HG02885 (cell line): ENCODE results near the gene DAZAP1.
"Not testable (repeated sequence)": the region's sequence is repeated elsewhere in the genome, so short reads cannot be mapped to it uniquely, and the experiment has no call there.

Experiments used
- ATAC-seq: cut with Tn5 transposase; IDR thresholded peaks from one replicate; pipeline ENCODE4 v1.9.1; 2021; ENCODE audit warnings: mild to moderate bottlenecking; ENCODE audit not compliant: unreplicated experiment, poor library complexity

Gene DAZAP1

DNA sequence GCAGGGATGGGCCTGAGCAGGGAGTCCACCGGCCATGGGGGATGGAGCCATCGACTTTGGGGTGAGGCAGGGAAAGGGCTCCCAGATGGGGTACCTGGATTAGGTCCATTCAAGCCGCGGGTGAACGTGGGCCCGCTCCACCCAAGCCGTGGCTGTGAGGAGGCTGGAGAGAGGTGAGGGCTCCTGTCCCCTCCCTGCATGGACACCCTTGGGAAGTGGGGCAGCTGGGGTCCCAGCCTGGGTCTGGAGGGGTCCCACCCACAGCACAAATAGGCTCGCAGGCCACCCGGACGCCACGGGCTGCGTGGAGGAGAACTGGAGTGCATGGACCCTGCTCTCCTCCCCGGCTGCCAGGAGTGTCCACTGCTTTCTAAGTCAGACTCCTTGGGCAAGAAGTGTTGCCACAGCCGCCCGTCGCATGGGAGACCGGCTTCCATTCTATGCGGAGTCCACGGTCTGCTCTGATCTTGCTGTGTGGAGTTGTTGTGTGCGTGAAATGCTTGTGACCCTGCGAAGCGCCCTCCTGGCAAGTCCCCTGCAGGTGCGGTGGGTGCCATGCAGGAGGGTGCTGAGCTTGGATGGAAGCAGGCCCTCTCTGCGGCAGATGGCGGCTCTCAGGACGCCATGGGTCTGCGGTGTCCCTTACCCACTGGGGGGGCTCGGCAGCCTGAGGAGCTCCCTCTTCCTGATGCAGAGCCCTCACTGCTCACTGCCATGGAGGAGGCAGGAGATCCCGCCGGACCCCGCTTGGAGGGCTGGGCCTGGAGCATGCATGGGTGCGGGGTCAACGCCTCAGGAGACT is 2.0 kb downstream of the DAZAP1 start:
- no peak for ATAC-seq

DNA sequence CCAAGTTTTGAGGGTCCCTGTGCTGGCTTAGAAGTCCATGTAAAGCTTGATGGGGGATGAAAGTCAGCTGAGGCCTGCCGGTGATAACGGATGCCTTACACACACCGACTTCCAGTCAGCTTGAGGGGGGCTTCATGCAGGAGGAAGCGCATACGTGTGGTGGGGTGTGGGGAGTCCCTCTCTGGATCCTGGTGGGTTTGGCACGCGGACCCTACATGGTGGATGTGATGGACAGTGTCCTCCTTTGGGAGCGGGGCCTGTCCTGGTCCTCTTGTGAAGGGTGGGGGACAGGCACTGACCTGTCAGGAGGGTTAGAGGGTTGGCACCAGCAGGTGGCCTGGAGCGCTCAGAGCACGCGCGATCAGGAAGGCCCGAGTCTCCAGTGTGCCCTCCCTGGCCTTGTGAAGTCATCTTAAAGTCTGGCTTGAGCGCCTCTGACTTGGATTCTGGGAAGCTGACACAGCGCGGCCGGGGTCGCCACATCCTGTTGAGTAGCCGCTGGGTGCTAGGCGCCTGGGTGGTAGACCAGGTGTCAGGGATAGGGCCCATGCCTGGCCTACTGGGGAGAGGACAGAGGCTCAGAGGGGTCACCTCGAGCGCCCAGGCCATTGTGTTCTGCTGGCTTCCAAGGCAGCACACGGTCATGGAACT is 2.9 kb downstream of the DAZAP1 start:
- ATAC-seq, result no peak

DNA sequence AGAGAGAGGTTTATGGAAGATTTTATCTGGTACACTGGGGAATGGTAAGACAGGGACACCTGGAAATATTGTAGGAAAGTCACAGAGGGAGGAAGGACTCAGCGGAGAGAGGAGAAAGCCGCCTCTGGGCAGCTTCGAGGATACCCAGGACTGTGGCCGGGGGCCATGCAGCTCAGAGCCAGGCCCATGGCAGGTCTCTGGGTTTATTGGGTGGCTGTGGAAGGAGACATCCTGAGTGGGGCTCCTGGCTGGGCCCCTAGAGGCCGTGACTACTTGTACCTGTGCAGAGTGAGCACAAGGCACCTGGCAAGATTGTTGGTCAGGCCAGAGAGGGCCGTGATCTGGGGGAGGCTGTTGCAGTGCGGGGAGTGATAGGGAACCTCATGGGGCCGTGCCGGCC is 3.4 kb downstream of the DAZAP1 start:
- no peak for ATAC-seq

DNA sequence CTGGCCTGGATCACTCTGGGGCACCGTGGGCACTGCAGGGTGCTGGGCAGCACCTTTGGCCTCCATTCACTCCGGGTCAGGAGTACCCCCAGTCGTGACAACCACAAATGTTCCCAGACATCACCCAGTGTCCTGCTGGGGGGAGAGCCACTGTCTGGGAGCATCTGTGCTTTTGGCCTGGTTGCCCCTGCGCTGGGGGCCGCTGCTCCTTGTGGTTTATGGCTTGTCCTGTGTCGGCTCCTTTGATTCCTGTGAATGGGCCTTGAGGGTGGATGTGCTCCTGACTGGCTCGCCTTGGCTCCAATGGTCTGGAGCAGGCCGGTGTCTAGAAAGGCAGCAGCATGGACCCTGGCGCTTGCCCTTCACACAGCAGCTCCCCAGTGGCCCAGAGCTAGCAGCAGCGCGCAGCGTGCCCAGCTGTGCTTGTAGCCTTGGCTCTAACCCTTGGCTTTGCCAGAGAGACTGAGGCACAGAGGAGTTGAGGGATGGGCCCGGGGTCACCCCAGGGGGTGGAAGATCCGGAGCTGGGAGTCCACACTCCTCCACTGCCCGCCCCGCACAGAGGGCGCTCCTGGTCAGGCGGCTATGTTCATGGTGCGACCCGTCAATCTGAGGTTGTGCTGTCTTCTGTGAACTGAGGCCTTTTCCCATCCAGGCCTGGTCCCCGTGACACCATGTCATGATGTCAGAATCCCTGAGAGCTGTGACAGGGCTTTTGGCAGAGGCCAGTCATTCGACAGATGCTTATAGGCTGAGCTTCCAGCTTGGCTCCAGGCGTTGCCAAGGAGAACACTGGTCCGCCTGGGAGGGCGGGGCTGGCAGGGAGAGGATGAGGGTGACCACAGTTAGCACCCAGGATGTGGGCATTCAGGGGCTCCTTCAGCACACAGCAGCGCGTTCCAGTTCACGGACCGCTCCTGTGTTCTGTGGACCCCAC is 4.1 kb downstream of the DAZAP1 start:
- no peak for ATAC-seq

DNA sequence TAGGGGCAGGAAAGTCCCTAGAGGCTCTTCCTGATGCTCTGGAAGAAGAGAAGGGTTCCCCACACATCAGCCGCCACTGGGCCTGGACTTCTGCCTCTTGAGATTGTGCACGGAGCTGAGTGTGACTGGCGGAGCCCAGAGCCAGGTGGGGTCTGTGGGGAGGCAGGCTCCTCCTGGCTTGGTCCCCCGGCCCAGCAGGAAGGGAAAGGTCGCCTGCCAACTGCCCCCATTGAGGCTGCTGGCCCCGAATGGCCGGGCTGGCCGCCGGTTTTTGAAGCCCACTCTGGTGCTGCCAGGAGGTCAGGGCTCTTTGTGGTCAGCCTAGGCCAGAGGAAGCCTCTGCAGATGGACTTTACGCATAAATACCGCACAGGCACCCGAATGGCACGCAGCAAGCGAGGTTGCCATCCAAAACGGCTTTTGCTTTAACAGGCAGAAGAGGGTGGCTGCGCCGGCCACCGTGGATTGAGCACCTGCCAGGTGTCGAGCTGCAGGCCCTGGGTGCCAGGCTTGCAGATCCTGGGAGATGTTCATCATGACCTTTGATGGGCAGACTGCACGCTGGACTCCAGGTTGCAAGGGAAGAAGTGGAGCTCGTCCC is 5.0 kb downstream of the DAZAP1 start:
- no peak for ATAC-seq

DNA sequence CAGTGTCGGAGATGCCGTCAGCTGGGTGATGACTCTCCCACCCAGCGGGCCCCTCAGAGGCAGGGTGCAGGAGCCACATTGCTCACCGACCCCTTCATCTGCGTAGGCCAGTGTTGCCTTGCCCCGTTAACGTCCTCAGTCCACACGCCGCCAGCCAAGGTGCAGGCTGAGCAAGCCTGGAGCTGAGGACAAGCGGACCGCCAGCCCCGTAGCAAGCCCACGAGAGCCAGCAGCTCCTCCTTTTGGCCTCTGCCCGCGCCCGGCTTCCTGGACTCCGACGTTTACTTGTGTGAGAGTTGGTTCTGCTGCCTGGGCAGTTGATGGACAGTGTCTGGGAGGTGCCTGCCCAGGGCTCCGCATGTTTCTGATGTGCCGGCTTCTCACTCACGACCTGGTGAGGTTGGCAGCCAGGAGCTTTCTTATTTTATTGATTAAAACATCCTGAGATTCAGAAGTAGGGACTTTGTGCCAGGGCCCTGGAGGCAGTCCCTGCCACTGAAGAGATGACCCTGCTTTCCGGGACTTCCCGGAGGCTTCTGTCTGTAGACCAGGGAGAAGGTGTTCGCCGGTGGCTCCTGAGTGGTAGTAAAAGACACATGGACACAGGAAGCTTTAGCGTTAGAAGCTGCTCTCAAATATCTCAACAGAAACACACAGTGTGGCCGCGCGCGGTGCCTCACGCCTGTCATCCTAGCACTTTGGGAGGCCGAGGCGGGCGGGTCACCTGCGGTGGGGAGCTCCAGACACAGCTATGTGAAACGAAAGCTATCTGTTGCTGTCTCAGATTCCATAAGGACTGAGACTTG is 5.8 kb downstream of the DAZAP1 start:
- no peak for ATAC-seq

DNA sequence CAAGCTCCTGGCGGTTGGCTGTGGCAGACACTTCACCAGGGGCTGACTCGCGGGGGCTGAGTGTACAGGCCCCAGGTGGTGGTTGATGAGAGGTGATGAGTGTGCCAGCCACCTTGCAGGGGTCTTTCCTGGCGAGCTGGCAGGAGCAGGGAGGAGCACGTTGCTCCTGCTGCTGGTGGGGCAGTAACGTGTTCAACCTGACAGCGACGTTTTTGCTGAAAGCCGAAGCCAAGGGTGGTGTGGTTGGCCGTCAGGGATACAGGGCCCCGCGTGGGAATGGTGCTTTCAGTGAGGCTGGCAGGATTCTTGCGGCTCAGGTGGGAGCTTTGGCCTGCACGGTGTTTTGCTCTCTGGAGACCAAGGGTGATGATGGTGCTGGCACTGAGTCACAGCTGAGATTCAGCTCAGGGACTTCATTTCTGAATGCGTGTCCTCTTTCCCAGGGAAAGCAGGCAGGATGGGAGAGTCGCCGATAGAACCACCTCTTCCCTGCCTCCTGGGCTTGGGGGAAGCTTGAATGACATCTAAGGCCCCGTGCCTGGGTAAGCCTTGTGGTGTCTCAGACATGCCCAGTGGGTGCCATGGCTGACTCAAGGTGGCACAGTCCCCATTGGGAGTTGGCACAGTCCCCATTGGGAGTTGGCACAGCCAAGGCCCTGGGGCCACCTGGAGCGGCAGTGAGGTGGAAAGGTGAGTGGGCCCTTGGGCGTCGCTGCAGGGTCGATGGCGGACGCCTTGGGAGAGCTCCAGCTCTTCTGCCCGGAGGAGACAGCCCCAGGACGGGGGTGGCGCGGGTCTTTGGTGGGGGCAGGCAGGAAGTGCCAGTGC is 8.8 kb downstream of the DAZAP1 start:
- no peak for ATAC-seq

DNA sequence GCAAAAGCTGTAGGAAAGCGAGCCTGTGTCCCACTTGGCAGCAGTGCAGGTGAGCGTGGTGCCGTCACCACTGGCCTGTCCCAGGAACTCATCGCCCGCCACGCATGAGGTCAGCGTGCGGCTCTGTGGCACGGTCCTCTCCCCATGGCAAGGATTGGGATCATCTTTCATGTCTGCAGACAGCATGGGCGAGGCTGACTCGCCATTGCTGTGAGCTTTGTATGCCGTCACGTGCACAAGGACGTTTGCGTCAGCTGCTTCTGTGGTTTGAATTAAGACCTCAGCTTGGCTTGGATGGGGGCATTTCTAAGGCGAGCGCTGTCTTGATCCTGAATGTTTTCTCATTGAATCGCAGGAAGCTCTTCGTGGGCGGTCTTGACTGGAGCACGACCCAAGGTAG is 9.8 kb downstream of the DAZAP1 start:
- ATAC-seq, result no peak

DNA sequence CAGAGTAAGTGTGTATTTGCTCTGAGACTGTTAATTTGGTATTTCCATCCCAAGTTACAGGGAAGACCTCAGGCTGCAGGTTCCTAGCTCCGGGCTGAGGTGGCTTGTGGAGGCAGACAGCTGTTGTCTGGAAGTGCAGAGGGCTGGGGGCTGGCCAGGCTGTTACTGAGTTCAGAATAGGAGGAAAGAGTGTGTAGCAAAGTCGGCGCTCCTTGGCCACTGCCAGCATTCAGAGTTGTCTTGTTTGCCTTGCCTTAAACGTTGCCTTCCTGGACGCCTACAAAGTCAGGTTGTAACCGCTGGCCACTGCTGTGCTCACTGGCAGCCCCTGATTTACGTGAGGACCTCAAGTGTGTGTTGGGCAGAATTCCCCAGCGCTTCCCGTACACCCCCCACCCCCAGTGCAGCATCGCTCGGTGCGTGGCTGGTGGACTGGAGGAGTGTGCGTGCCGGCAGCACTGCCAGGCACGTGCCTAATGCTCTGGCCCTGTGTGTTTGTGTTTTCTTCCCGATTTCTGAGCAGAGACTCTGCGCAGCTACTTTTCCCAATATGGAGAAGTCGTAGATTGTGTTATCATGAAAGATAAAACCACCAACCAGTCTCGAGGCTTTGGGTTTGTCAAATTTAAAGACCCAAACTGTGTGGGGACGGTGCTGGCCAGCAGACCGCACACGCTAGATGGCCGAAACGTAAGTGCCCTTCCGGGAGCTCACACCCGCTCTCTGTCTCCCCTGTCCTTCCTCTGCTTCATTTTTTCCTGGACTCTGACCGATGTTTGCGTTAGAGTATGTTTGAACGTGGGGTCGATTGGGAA is 10.5 kb downstream of the DAZAP1 start:
- ATAC-seq, result no peak

DNA sequence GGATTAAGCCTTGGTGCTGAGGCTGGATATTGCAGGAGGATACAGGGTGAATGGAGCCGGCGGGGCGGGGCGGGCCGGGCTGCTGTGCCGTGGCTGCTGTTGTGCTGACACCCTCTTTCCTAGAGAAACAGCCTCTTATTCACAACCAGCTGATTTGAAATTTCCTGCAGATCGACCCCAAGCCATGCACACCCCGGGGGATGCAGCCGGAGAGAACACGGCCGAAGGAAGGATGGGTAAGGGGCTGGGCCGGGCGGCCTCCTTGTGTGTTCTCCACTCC is 11.1 kb downstream of the DAZAP1 start:
- ATAC-seq, result no peak

DNA sequence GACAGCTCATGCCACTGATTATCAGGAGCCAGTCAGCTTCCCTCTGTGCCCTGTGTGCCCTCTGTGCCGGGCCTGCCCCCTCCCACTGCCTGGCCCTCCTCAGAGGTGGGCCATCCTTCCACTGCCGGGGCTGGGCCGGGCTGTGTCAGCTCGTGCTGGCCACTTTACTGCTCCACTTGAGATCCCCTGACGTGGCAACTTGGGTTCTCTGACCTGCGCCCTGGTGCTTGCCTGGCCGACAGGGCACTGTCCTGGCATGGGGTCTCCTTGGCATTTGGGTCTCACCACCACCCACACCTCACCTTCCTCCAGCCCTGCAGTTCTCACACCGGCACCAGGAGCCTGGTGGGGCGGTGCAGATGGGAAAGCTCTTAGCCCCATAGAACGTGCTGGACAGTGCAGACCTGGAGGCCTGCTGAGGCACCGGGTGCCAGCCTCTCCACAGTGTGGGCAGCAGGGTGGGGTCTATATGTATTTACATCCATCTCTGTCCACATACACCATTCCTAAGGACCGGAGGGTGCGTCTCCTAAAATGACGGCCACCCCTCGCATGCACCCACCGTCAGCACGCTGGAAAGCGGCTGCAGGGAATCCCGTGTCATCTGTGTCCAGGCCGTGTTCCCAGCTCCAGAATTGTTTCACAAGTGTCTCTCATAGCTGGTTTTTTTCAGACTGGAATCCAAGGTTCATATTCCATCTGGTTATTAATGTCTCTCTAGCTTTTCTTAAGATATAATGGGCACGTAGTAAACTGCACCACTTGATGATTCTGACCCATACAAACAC is 11.8 kb downstream of the DAZAP1 start:
- no peak for ATAC-seq

DNA sequence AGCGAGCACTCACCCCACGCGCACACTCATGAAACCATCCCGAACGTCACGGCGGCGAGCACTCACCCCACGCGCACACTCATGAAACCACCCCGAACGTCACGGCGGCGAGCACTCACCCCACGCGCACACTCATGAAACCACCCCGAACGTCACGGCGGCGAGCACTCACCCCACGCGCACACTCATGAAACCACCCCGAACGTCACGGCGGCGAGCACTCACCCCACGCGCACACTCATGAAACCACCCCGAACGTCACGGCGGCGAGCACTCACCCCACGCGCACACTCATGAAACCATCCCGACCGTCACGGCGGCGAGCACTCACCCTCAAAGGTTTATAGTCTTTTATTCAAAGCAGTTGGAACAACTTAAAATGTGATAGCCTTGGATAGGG is 12.7 kb downstream of the DAZAP1 start:
- ATAC-seq, result not testable (repeated sequence)

DNA sequence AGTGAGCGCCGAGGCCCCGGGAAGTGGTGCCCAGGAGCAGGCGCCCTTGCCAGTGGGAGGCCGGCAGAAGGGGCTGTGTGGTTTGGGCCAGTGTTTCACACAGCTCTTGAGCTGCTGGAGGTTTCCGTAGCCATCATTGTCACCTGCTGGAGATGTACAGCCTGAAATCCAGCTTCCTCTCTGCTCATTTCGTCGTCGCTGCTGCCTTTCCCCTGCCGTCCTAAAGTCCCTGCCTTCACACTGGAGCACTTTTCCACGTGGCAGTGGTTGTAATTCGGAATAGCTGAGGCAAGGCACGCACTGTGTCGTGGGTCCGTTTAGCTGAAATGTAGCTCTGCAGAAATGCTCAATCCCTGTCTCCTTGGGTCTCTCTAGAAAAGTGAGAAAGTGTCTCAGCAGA is 13.2 kb downstream of the DAZAP1 start:
- no peak for ATAC-seq

DNA sequence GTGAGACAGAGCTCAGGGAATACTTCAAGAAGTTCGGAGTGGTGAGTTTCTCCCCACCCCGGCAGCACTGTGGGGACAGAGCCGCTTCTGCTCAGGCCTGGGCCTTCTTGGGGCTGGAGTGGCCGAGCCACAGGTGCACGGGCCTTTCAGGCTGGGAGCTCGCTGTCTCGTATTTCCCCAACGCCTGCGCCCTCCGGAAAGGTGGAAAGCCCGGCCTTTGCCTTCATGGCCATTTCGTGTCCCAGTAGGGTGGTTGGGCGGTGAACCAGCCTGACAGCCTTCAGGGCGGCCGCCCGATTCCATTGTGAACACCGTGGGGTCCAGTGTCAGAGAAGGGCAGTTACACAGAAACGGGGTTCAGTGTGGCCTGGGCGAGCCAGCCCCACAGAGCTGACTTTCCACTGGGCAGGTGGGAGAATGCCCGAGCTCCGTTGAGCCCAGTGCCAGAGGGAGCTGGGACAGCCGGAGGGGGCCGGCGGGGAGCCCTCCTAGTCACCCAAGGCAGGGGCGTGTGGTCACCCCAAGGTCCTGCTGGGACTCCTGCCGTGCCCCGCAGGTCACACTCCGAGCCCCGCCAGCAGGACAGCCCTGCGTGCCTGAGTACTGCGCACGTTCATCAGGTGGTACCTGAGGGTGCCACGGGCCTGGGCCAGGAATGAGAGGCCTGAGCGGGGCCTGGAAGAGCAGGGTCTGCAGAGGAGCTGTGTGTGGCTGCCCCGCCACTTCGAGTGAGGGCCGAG is 14.0 kb downstream of the DAZAP1 start:
- ATAC-seq, result no peak

DNA sequence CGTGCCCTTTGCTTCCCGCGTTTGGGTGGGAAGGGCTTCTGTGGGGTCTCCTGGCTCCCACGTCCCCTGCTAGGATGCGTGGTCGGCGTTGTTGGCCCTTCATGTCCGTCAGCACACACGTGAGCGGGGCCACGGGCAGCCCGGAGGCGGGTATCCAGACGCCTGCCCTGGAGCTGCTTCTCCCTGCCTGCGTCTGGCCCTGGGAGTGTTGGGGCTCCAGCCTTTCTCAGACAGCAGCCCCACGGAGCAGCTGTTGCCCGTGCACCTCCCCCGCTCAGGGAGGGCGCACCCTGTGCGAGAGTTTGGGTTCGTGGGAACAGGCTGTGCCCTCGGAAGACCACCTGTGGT is 14.5 kb downstream of the DAZAP1 start:
- no peak for ATAC-seq

DNA sequence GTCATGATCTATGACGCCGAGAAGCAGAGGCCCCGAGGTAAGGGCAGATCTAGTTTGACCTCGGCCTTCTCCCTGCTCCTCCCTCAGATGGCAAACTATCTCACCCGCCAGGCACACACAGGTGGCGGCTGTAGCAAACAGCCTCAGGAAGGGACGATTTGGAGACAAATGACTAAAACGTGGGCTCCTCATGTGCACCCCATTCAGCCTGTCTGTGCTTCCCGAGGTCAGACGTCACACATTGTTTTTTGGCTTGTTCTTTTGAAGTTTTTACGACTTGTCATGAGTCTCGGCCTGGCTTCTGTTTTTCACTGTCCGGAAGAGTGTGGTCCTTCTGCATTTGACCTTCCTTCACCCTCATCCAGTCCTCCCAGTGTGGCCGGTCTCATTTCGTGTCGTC is 15.0 kb downstream of the DAZAP1 start:
- no peak for ATAC-seq

DNA sequence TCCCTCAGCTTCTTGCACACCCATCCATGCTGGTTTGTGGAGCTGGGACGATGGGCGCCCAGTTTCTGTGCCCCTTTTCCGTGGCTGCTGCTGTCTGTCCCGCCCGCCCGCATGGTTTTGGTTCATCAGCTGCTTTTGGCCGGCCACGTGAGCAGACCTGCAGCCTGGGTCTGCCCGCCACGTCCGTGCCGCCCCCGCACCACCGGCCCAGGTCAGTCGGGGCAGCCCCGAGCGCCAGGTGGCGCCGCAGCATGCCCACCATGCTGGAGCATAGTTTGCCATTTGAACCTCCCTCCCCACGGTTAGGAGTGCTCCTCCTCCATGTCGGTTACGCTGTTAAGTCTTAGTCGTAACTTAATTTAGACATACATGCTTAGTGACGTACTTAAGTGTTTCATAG is 15.6 kb downstream of the DAZAP1 start:
- no peak for ATAC-seq
